Transverse colon (tissue), 4 donors: ENCODE results near the gene BICDL1. TPM values are rescaled to one million over a fixed set of nuclear protein-coding genes. Genes with fewer than 3 reads are reported as not detected.

Experiments
- DNase-seq: peaks from one replicate; pipeline ENCODE4 v3.0.0-alpha.2; 2019
- H3K27ac ChIP-seq, 4 donors: fragments of 200-600 bp; sonication (generic); 2 replicates each; pipeline ENCODE4 v1.5.1; 2016 to 2018; ENCODE audit warnings: inconsistent platforms in 4 of 4
- H3K27me3 ChIP-seq: fragments of 200-600 bp; sonication (generic); 2 replicates; pipeline ENCODE4 v1.5.1; 2017; ENCODE audit warnings: inconsistent platforms
- H3K36me3 ChIP-seq, 4 donors: fragments of 200-600 bp; sonication (generic); 2 replicates each; pipeline ENCODE4 v1.5.1; 2017 to 2019; ENCODE audit warnings: inconsistent platforms in 4 of 4
- H3K4me1 ChIP-seq, 4 donors: fragments of 200-600 bp; sonication (generic); 2 replicates each; pipeline ENCODE4 v1.5.1; 2017 to 2020; ENCODE audit warnings: inconsistent platforms in 4 of 4
- H3K4me3 ChIP-seq, 4 donors: fragments of 200-600 bp; sonication (generic); 1 replicate in 1 of 4; 2 replicates in 3 of 4; pipeline versions ENCODE4 v1.5.1 to v1.6.1; 2017 to 2019; ENCODE audit warnings: inconsistent platforms in 4 of 4
- H3K9me3 ChIP-seq, 2 donors: fragments of 200-600 bp; sonication (generic); 2 replicates each; pipeline ENCODE4 v1.5.1; 2017 to 2019; ENCODE audit warnings: inconsistent platforms in 2 of 2
- EP300 ChIP-seq: sonication (generic); formaldehyde crosslinking; IDR thresholded peaks from one replicate; pipeline ENCODE4 v1.6.1; 2017; ENCODE audit warnings: antibody characterized with exemption, low read depth
- POLR2A ChIP-seq: fragments of 450-650 bp; IDR thresholded peaks from one replicate; pipeline ENCODE4 v1.6.1; 2016; ENCODE audit warnings: antibody characterized with exemption, mild to moderate bottlenecking, moderate library complexity
- POLR2AphosphoS5 ChIP-seq, 3 donors: sonication (generic); formaldehyde crosslinking; IDR thresholded peaks; one replicate each; pipeline ENCODE4 v1.6.1; 2016; ENCODE audit warnings: antibody characterized with exemption in 3 of 3
- WGBS, 2 donors: methylation state at CpG; one replicate each; pipeline ENCODE4 v1.1.5; 2018; ENCODE audit warnings: low coverage in 1 of 2; 5-methylcytosine and 5-hydroxymethylcytosine counted together
- in situ Hi-C, 4 donors: fragments of 200-750 bp; cut with MboI; loops; one replicate each; pipeline versions ENCODE4 v1.15.0 to v1.15.1; 2017; ENCODE audit warnings: low sequenced_read_pairs in 3 of 4, low pct_ligation_motif_present in 1 of 4, low pct_unique_long_range_greater_than_20kb in 1 of 4
- intact Hi-C: fragments of 100-400 bp; cut with DNase I; formaldehyde crosslinking; loops from one replicate; pipeline ENCODE4 v1.15.1; 2023; ENCODE audit warnings: low total_unique reads
- total RNA-seq, 4 donors: library from RNA; depleted of rRNA; stranded (reverse); fragments of >200 nt; gene quantifications; one replicate each; pipeline ENCODE4 v1.1.0, GENCODE V29; 2016
- TF ChIP-seq, protein P1 (sequence below), 5 experiments: fragments of 200-600 bp in 3 of 5; fragments of 450-650 bp in 2 of 5; sonication (generic) in 3 of 5; IDR thresholded peaks; 1 replicate in 2 of 5; 2 replicates in 3 of 5; pipeline ENCODE4 v1.5.1; 2016 to 2017; ENCODE audit warnings: antibody characterized with exemption in 5 of 5, inconsistent platforms in 3 of 5, mild to moderate bottlenecking in 2 of 5, moderate library complexity in 1 of 5

BICDL1 gene
- total RNA-seq, 4 donors from 2014 or later = 3.2 to 19.5 (median 6.9) TPM

DNA sequence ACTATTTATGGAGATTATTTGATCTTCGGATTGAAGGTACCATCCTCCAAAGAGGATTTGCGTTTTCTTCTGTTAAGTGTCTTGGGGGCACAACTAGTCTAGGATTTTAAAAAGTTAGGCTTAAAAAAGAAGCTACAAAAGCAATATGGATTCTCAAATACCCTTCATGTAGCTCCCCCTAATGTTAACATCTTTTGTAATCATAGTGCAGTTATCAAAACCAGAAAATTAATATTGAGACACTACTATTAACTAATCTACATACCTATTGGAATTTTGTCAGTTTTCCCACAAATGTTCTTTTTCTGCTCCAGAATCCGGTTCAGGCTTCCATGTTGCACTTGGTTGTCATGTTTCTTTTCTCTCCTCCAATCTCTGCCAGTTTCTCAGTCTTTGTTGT lies 62.5 kb downstream of the BICDL1 start:
- in situ Hi-C loops = no loop called here
- intact Hi-C loops = no loop called here
- H3K27me3 ChIP-seq = no peaks in the 10 kb centered on the region
- H3K4me3 ChIP-seq = no peak overlapping the region
- TF ChIP-seq POLR2A = no peak
- TF ChIP-seq, protein P1, sequence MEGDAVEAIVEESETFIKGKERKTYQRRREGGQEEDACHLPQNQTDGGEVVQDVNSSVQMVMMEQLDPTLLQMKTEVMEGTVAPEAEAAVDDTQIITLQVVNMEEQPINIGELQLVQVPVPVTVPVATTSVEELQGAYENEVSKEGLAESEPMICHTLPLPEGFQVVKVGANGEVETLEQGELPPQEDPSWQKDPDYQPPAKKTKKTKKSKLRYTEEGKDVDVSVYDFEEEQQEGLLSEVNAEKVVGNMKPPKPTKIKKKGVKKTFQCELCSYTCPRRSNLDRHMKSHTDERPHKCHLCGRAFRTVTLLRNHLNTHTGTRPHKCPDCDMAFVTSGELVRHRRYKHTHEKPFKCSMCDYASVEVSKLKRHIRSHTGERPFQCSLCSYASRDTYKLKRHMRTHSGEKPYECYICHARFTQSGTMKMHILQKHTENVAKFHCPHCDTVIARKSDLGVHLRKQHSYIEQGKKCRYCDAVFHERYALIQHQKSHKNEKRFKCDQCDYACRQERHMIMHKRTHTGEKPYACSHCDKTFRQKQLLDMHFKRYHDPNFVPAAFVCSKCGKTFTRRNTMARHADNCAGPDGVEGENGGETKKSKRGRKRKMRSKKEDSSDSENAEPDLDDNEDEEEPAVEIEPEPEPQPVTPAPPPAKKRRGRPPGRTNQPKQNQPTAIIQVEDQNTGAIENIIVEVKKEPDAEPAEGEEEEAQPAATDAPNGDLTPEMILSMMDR (IDR thresholded peaks at IDR 0.05) = no peak
- no peak for TF ChIP-seq POLR2AphosphoS5 (IDR thresholded peaks at IDR 0.05)
- TF ChIP-seq EP300 = no peak
- H3K36me3 ChIP-seq = no peaks in the 10 kb centered on the region
- H3K9me3 ChIP-seq = no peaks in the 10 kb centered on the region
- 91 to 92% methylated on average over 3 of the region's 3 CpGs for WGBS, 2 donors
- H3K4me1 ChIP-seq = no peaks in the 10 kb centered on the region
- no peak overlapping the region for H3K27ac ChIP-seq
- DNase-seq = no peak

DNA sequence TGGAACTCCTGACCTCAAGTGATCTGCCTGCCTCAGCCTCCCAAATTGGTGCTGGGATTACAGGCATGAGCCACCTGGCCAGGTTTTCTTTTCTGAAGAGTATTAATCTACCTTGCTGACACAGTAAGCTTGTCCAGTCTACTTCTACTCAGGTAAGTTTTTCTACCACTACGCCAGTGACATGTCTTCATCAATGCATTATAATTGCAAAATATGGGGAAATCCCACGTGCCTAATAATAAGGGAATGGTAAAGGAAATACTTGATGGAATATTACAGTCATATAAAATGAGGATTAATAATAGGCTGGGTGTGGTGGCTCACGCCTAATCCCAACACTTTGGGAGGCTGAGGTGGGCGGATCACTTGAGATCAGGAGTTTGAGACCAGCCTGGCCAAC lies 65.3 kb downstream of the BICDL1 start:
- Histone ChIP-seq H3K27ac (no peak overlapping the region), H3K9me3 (no peaks in the 10 kb centered on the region), H3K36me3 (no peaks in the 10 kb centered on the region), H3K27me3 (no peaks in the 10 kb centered on the region), H3K4me3 (no peak overlapping the region), H3K4me1 (no peaks in the 10 kb centered on the region)
- 88 to 93% methylated on average over 4 of the region's 4 CpGs for whole genome bisulfite sequencing, 2 donors
- intact Hi-C loops = no loop called here
- no peak for DNase-seq
- TF ChIP-seq, protein P1 (IDR thresholded peaks at IDR 0.05) = no peak
- TF ChIP-seq POLR2AphosphoS5 (IDR thresholded peaks at IDR 0.05) (no peak), EP300 (no peak), POLR2A (no peak)
- in situ Hi-C loops = no loop called here

DNA sequence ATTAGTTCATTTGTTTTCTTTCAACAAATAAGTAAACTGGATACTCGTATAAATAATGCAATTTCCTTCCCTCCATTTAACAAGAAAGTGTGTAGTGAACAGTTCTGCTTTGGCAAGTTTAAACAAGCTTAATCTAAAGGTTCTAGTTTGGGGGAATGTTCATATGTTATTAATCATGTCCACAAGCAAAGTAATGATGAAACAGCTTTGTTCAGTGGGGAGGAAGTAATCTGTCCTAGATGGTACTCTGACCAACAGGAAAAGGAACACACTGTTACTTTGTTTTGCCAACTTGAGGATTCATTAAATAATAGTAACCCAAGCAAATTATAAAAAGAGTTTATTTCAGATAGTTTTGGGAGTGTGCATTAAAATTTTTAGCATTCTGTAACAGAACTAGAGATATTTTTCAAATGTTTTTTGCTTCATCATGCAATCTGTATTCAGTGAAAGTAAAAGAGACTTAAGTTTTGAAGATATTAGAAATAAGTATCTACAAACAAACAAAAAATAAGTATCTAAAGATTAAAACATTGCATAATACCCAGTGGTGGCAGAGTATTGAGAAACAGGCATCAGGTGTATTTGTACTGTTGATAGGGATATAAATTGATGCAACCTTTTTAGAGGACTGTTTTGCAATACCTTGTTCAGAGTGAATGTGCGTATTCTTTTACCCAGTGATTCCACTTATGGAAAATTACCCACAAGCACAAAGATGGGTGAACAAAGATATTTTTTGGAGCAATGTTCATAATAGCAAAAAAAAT lies 66.4 kb downstream of the BICDL1 start:
- peaks cover 0 to 2% (median 0%) of the 10 kb centered on the region in 4 donors for H3K4me1 ChIP-seq
- H3K27ac ChIP-seq = no peak overlapping the region
- in situ Hi-C loops = no loop called here
- H3K4me3 ChIP-seq = no peak overlapping the region
- intact Hi-C loops = no loop called here
- TF ChIP-seq EP300 (no peak), POLR2A (no peak), POLR2AphosphoS5 (IDR thresholded peaks at IDR 0.05) (no peak)
- TF ChIP-seq, protein P1 (IDR thresholded peaks at IDR 0.05) = no peak
- H3K27me3 ChIP-seq = no peaks in the 10 kb centered on the region
- DNase-seq = no peak
- no peaks in the 10 kb centered on the region for H3K9me3 ChIP-seq
- WGBS, 2 donors = 69 to 85% methylated on average over 2 of the region's 2 CpGs
- H3K36me3 ChIP-seq = no peaks in the 10 kb centered on the region

DNA sequence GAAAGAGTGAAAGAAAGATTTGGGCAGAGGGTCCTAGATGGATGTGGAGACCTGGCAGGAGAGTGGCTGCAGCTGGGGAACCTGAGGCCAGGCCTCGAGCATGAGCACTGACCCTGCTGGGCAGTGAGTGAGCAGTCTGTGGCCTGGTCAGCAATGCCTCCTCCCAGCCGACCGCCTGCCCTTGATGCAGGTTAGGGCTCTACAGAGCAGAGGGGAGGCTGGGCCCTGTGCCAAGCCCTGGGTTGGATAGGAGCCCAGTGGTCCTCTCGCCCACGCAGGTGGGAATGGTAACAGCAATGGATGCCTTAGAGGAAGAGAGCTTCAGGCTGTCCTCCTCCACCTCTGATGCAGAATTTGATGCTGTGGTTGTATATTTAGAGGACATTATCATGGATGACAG lies 67.7 kb downstream of the BICDL1 start:
- DNase-seq = no peak
- H3K27ac ChIP-seq = no peak overlapping the region
- WGBS, 2 donors = 86% methylated on average over 5 of the region's 5 CpGs; no CpG with 5 or more reads in 1 of the 2 donors
- H3K4me1 ChIP-seq = peaks cover 0 to 4% (median 0%) of the 10 kb centered on the region in 4 donors
- H3K9me3 ChIP-seq = no peaks in the 10 kb centered on the region
- H3K36me3 ChIP-seq = no peaks in the 10 kb centered on the region
- H3K4me3 ChIP-seq = no peak overlapping the region
- intact Hi-C loops = no loop called here
- TF ChIP-seq, protein P1 (IDR thresholded peaks at IDR 0.05) = no peak
- TF ChIP-seq POLR2AphosphoS5 (IDR thresholded peaks at IDR 0.05) (no peak), EP300 (no peak)
- in situ Hi-C loops = no loop called here
- no peaks in the 10 kb centered on the region for H3K27me3 ChIP-seq
